GM12865 (cell line): ENCODE data around the gene POFUT1.

Experiments
- DNase-seq: peaks from one replicate; pipeline ENCODE4 v3.0.0; 2010; ENCODE audit warnings: low read depth
- H3K4me3 ChIP-seq: 2 replicates; pipeline ENCODE4 v1.5.1; 2011; ENCODE audit warnings: mild to moderate bottlenecking, low read depth, low read length, control low read depth
- TF ChIP-seq, protein P1 (sequence below): IDR thresholded peaks from 2 replicates; pipeline ENCODE4 v1.5.1; 2011; ENCODE audit warnings: low read length, control low read depth, low read depth, inconsistent platforms; ENCODE audit not compliant: insufficient read depth; ENCODE audit errors: missing control alignments

Gene POFUT1

DNA sequence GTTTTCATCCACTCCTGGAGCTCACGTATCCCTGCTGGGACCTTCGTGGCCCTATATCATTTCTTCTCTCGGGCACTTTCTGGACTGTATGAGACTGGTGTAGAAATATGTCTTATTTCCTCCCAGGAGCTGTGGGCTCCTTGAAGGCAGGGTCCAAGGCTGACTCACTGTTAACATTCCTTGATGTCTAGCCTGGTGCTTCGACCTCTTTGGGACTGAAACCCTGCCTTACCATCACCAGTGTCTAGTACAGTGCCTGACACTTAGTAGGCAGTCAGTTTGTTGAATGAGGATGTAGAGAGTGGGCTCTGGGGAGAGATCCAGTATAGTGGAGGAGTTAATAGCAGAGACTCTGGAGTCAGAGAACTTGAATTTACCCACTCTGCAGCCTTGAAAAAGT is 23.6 kb downstream of the POFUT1 start:
- DNase-seq = no peak
- H3K4me3 ChIP-seq = no peak overlapping the region
- TF ChIP-seq, protein P1, sequence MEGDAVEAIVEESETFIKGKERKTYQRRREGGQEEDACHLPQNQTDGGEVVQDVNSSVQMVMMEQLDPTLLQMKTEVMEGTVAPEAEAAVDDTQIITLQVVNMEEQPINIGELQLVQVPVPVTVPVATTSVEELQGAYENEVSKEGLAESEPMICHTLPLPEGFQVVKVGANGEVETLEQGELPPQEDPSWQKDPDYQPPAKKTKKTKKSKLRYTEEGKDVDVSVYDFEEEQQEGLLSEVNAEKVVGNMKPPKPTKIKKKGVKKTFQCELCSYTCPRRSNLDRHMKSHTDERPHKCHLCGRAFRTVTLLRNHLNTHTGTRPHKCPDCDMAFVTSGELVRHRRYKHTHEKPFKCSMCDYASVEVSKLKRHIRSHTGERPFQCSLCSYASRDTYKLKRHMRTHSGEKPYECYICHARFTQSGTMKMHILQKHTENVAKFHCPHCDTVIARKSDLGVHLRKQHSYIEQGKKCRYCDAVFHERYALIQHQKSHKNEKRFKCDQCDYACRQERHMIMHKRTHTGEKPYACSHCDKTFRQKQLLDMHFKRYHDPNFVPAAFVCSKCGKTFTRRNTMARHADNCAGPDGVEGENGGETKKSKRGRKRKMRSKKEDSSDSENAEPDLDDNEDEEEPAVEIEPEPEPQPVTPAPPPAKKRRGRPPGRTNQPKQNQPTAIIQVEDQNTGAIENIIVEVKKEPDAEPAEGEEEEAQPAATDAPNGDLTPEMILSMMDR = no peak

DNA sequence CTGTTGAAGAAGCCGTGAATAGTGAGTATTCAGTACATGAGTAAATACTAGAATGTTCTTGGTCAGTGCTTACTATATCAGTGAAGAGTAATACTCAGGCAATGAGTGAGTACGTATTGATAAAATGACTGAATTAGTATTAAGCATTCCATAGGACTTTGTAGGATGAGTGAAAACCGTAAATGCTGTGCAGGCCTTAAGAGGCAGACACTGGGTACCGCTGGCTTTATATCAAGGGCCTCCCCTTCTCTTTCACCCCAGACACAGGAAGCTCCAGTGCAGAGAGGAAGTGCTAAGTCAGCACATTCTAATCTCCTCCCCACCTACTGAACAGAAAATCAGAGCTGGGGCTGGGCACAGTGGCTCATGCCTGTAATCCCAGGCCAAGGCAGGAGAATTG is 24.2 kb downstream of the POFUT1 start:
- H3K4me3 ChIP-seq = no peak overlapping the region
- DNase-seq = peak; percentile 49
- TF ChIP-seq, protein P1 = no peak

DNA sequence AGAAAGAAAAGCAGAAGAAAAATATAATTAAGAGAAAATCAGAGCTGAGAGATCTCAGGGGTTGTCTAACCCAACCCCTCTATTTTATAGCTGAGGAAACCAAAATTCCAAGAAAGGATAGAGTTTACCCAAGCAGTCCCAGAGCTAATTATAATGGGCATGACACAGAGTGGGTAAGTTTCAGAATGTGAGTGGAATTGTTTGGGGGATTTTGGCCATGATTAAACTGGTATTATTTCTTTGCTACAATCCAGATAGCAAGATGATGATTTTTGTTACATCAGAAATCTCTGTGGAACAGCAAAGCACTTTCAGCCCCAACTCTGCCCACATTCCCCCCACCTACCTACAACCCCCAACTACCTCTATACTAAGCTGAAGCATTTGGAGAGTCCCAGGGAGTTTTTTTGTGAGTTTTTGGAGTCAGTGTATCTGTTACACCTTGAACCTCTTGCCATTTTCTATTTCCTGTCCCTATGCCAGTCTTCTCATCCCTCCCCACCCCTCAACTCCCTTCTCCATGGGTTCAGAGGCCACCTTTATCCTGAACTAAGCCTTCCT is 24.7 kb downstream of the POFUT1 start:
- peak; percentile 40 for DNase-seq
- H3K4me3 ChIP-seq = no peak overlapping the region
- TF ChIP-seq, protein P1 = no peak

DNA sequence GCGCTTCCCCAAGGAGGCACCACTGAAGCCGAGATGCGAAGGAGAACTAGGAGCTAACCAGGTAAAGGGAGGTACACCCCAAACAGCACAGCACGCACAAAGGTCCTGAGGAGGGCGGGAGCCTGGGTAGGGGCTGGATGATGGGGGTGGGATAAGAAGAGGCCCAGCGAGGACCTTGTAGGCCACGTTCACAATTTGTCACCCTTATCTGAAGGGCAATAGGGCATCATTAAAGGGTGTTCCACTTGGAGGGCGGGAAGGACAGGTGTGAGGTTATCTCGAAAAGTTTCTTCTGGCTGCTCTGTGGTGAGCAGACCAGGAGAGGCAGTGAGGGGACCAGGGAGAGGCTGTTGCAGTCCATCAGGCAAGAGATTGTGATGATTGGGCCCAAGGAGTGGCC is 25.6 kb downstream of the POFUT1 start:
- DNase-seq = no peak
- no peak overlapping the region for H3K4me3 ChIP-seq
- TF ChIP-seq, protein P1 = no peak

DNA sequence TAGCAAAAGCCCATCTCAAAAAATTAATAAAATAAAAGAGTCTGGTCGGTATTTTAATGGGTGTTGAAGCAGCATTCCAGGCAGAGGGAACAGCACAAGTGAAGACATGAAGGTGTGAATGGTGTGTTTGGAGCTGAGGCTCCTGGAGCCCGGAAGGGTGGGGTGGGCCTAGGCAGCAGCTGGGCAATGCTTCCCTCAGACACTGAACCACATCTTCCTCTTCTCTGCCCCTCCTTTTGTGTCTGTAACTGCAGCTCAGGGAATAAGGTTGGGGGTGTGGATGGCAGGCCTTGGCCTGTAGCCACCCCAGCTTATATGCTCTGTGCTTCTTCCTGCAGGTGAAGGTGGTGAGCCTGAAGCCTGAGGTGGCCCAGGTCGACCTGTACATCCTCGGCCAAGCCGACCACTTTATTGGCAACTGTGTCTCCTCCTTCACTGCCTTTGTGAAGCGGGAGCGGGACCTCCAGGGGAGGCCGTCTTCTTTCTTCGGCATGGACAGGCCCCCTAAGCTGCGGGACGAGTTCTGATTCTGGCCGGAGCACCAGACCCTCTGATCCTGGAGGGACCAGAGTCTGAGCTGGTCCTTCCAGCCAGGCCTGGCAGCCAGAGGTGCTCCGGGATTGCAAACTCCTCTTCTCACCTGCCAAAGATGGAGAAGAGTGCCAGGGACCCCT is 26.6 kb downstream of the POFUT1 start:
- H3K4me3 ChIP-seq = no peak overlapping the region
- no peak for DNase-seq
- TF ChIP-seq, protein P1 = no peak

DNA sequence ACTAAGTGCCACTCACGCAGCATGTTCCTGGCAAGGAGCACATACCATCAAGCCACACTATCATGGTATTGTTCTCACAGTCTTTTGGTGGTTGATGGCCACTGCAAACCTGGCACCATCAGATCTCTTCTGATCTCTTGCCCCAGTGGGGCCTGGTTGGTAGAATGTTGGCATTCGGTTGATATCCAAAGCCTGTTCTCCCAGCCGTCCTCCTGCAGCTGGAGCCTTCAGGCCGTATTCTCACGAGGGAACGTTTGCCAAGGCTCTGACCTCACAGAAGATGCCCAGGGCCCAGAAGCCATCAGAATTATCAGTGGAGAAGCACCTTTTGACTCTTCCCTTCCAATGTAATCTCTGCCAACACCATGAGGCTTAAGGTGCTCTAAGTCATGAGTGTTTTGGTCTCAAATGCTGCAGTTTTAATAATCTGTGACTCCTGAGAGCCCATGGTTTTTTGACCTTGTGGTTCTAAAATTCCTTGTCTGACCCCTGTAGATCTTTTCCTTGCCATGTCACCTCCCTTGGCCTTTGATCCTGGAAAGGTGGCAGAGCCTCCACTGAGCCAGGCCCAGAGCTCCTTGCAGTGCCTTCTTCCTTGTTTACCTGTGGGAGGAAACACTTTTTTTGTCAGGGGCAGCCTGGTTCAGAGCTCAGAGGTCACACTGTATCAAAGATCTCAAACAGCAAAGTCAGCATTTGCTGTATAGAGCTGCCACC is 27.8 kb downstream of the POFUT1 start:
- TF ChIP-seq, protein P1 = no peak
- DNase-seq = no peak
- no peak overlapping the region for H3K4me3 ChIP-seq
